ENCODE measurements around the gene CFAP74. TPM values are rescaled to one million over a fixed set of nuclear protein-coding genes. Genes with fewer than 3 reads are reported as not detected.

Gene CFAP74
- total and polyA plus RNA-seq, 9 of the 15 experiments (the other 6 are each of a cell fraction or from before 2014, with no cell fraction given) = 0.03 to 0.15 (median 0.05) TPM; not detected in 6

DNA sequence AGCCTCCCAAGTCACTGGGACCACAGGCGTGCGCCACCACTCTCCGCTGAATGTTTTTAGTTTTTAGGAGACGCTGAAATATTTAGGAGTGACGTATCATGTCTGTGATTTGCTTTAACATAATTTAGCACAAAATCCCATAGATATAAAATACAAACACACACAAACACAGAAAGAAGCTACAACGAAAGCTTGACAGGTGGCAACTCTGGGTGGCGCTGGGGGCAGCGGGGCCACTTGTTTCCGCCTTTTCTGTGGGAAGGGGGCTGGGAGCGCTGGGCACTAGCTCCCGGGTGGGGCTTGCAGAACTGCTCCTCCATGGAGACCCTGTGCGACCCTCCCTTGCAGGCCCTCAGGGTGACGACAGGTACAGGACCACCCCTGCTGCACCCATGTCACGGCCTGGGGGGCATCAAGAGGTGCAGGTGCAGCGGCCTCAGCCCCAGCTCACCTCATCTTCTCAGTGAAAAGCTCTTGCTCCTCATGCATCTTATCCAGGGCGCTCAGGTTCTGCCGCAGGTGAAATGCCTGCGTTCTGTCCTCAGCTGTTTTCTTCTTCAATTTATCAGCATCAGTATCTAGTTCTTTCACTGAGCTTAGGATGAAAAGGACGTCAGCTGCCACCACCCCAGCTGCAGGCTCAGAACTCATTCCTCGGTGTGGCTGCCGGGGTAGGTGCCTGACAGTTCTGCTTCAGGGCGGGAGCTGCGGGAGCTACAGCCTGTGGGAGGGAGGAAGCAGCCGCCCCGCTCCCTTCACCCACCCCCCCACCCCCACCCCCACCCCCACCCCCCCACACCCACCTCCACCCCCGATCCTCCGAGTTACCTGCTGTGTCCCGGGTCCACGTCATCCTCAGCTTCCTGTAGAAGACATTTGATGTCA lies 15.3 kb downstream of the CFAP74 start:
- Histone ChIP-seq H2AFZ (ENCODE audit: low read depth, low read length) (no peak overlapping the region), H3K27ac (ENCODE audit: extremely low read depth, low read depth, low read length) (no peak overlapping the region), H3K36me3 (ENCODE audit: control insufficient read depth, insufficient read depth, low read length) (no peaks in the 10 kb centered on the region), H3K27me3 (ENCODE audit: control insufficient read depth in 2 of 2, insufficient read depth in 2 of 2, low read length in 2 of 2) (peaks cover 41 to 72% of the 10 kb centered on the region in 2 experiments; a peak in 4 of 5 replicates), H3K79me2 (ENCODE audit: control insufficient read depth, insufficient read depth, low read length) (no peaks in the 10 kb centered on the region), H4K20me1 (replicated peaks; ENCODE audit: control insufficient read depth, insufficient read depth, low read length) (no peaks in the 10 kb centered on the region), H3K9ac (ENCODE audit: insufficient read depth in 1 of 2, low read depth in 2 of 2, low read length in 2 of 2) (no peak overlapping the region), H3K4me1 (replicated peaks in 1 of 2; ENCODE audit: control insufficient read depth in 2 of 2, insufficient read depth in 2 of 2, low read length in 2 of 2) (peaks cover 19 to 40% of the 10 kb centered on the region in 2 experiments; a peak in 4 of 5 replicates), H3K4me3 (no peak overlapping the region), H3K9me3 (replicated peaks; ENCODE audit: control insufficient read depth, insufficient read depth, low read depth, low read length) (no peaks in the 10 kb centered on the region), H3K4me2 (ENCODE audit: insufficient read depth, low read length) (no peak overlapping the region), H3K9me1 (ENCODE audit: control insufficient read depth, insufficient read depth, low read length) (no peaks in the 10 kb centered on the region)
- no TSS peak for BruUV-seq (replicated peaks)
- WGBS (ENCODE audit: insufficient coverage, low coverage, missing lambda C conversion rate) = 11% methylated on average over 27 of the region's 29 CpGs
- ChIA-PET POLR2A (interaction anchor here (0.6 to 2.9 kb wide), 4 partner anchors 11 to 380 kb away, joined by 3 to 11 read pairs (median 3); no protein-coding TSS in a partner anchor), CTCF (ENCODE audit: low intra/inter-chr PET ratio) (no interaction called here)
- ATAC-seq (no peak), DNase-seq (ENCODE audit: extremely low read depth in 1 of 4, low spot score in 3 of 4) (no peak), FAIRE-seq (no peak)
- TF ChIP-seq, protein P1, sequence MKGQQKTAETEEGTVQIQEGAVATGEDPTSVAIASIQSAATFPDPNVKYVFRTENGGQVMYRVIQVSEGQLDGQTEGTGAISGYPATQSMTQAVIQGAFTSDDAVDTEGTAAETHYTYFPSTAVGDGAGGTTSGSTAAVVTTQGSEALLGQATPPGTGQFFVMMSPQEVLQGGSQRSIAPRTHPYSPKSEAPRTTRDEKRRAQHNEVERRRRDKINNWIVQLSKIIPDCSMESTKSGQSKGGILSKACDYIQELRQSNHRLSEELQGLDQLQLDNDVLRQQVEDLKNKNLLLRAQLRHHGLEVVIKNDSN (CRISPR knock-in tag; IDR thresholded peaks at IDR 0.05) = no peak
- TF ChIP-seq PHF20 (IDR thresholded peaks at IDR 0.05; ENCODE audit: partially characterized antibody) (no peak), ZNF217 (CRISPR knock-in tag; IDR thresholded peaks at IDR 0.05) (no peak), PCBP1 (IDR thresholded peaks at IDR 0.05; ENCODE audit: low read depth, low read length, poor library complexity, severe bottlenecking) (peak; percentile 58), SRSF9 (IDR thresholded peaks at IDR 0.05; ENCODE audit: borderline replicate concordance, low read depth, low read length) (no peak), ZNF444 (CRISPR knock-in tag; IDR thresholded peaks at IDR 0.05) (no peak), FOXA1 (IDR thresholded peaks at IDR 0.05; ENCODE audit: borderline replicate concordance) (no peak)
- TF ChIP-seq, protein P2, sequence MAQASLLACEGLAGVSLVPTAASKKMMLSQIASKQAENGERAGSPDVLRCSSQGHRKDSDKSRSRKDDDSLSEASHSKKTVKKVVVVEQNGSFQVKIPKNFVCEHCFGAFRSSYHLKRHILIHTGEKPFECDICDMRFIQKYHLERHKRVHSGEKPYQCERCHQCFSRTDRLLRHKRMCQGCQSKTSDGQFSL (CRISPR knock-in tag; IDR thresholded peaks at IDR 0.05) = no peak
- TF ChIP-seq, protein P2 (tag; IDR thresholded peaks at IDR 0.05) = 0 out of 4 replicates have a peak, but pooled peaks of 1 of the 2 experiments have one; percentile 21
- TF ChIP-seq, protein P3, sequence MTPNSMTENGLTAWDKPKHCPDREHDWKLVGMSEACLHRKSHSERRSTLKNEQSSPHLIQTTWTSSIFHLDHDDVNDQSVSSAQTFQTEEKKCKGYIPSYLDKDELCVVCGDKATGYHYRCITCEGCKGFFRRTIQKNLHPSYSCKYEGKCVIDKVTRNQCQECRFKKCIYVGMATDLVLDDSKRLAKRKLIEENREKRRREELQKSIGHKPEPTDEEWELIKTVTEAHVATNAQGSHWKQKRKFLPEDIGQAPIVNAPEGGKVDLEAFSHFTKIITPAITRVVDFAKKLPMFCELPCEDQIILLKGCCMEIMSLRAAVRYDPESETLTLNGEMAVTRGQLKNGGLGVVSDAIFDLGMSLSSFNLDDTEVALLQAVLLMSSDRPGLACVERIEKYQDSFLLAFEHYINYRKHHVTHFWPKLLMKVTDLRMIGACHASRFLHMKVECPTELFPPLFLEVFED (CRISPR knock-in tag; conservative IDR thresholded peaks at IDR 0.05) = no peak
- in situ Hi-C loops (cut with MboI) = no loop called here
- intact Hi-C loops (cut with micrococcal nuclease) = no loop called here
